Right ventricle myocardium superior (tissue), 1 donor: ENCODE results near the gene SPINK2. TPM values are rescaled to one million over a fixed set of nuclear protein-coding genes. Genes with fewer than 3 reads are reported as not detected.

Experiments used
- ATAC-seq: fragments of 200-7000 bp; cut with Tn5 transposase; one replicate; pipeline ENCODE4 v1.9.1; 2020; ENCODE audit warnings: mild to moderate bottlenecking; ENCODE audit not compliant: poor library complexity
- DNase-seq: peaks from one replicate; pipeline ENCODE4 v3.0.0-alpha.2; 2020
- intact Hi-C: fragments of 100-400 bp; cut with DNase I; formaldehyde crosslinking; loops from one replicate; pipeline ENCODE4 v1.11.2; 2022
- long read RNA-seq: library from polyadenylated mRNA; unstranded; transcript quantifications from one replicate; pipeline ENCODE4 v2.0.0, GENCODE V29; 2021
- total RNA-seq: library from RNA; stranded (reverse); fragmentation: NEBNext Ultra II Directional; extraction: Animal tissue kit (Norgen Biotek cat#: 25700); gene quantifications from one replicate; pipeline ENCODE4 v1.2.1, GENCODE V29; 2021
- donor health status: DM: no; HTN: yes; CAD: no; lungs with severe emphysema.

Gene SPINK2, protein sequence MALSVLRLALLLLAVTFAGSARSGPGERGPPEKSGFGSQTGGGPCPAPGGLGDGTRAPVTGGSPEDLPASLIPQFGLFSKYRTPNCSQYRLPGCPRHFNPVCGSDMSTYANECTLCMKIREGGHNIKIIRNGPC
- total RNA-seq: 1.6 TPM
- long read RNA-seq, partial matches to known transcripts: 0 of 1 reads
- long read RNA-seq, other reads (novel, unspliced or antisense): 0 of 1 reads

DNA sequence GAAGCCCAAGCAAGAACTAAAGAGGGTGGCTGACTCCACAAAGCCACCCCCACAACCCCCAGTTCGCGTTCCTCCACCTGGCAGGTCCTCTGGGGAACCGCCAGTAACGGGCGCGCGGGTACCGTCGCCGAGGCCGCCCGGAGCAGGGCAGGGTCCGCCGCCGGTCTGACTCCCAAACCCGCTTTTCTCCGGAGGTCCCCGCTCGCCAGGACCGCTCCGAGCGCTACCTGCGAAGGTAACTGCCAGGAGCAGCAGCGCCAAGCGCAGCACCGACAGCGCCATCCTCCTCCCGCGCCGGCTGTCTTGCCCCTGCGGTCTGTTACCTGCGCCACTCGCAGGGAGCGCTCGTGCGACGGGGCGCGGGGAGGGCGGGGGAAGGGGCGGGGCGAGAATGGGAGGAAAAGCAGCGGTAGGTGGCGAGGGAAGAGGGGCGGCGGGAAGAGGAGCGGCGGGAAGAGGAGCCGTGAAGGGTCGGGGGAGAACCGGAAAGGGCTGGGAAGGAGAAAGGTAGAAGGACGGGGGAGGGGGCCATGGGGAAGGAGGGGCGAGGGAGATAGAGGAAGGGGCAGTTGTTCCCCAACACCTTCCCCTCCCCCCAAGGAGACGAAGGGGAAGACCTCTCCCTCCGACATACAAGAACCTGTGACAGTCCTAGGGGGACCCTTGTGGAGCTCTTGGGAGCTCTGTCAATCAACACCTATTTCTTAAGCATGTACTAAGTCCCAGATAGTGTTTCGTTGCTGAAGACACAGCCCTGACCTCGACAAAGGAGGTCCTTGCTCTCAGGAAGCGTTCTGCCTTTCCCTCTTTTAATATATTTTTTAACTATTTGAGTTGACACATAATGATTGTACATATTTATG is at the start of gene SPINK2:
TSS of gene SPINK2 (minus strand) at position 321 of the 863 bp plus-strand sequence. CDS start at position 282, 39 bp downstream.
- intact Hi-C loops: no loop called here
- peak; percentile 57 for ATAC-seq
- peak; percentile 47 for DNase-seq

DNA sequence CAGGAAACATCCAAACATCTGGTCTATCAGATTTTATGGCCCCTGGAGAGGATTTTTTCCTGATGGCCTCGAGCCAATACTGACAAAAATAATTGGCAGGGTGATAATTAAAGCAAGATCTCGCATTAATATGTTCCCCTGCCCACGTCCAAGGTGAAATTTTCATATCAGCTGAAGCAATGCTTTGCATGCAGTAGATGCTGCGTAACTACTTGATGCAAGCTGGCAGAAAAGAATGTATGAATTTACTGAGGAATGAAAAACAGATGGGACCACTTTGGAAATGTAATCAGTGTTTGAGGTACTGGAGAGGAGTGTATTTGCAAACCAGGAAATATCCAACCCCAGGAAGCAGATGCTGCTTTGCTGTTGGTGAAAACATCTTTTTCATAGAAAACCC is 49.4 kb upstream of the SPINK2 start:
- ATAC-seq: no peak
- DNase-seq: no peak
- intact Hi-C loops: no loop called here

GRCh38 chr4:56863441-56864139 is 42.1 kb upstream of the SPINK2 start:
- no peak for ATAC-seq
- intact Hi-C loops: no loop called here
- DNase-seq: no peak

DNA sequence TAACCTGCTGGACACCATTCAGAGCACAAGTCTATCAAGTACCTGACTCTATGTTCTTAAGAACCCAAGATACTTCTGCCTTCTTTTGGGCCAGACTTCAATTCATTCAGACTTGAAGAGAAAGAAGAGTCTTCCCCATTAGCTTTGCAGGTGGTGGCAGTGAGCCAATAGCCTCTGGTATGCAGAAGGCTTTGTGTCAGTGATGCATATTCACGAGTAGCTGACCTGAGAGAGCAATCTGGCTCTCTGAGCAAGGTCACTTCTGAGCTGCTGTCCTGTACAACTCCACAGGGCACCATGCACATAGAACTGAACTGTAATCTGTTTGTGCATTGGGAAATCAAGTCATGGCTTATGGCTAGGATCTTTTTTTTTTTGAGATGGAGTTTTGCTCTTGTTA is 39.9 kb upstream of the SPINK2 start:
- DNase-seq (no peak), ATAC-seq (no peak)
- intact Hi-C loops: no loop called here

DNA sequence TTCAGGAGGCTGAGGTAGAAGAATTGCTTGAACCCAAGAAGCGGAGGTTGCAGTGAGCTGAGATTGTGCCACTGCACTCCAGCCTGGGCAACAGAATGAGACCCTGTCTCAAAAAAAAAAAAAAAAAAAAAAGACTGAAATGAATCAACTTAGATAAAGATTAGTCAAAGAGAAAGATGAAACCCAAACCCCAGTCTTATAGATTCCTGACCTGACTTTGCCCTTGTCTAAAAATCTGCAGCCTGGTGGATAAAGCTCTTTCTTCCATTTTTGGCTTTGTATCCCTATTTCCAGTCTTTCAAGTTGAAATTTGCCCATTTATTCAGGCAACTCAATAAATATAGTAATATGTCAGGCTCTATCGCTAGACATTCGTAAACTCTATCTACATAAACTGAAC is 39.3 kb upstream of the SPINK2 start:
- ATAC-seq (no peak), DNase-seq (no peak)
- intact Hi-C loops: no loop called here

DNA sequence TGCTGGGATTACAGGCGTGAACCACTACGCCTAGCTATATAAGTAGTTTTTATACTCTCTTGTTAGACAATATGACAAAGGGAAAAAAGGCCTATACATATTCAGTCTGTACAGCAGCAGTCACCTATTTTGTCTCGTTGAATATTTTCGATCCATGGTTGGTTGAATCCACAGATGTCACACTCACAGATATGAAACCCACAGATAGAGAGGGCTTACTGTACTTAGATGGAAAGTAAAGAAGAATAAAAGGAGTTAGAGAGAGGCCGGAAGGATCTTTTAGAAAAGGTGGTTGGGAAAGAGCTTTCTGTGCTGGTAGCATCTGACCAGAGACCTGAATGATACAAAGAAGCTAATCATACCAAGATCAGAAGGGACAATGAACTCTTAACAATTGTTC is 38.3 kb upstream of the SPINK2 start:
- no peak for DNase-seq
- no peak for ATAC-seq
- intact Hi-C loops: no loop called here

DNA sequence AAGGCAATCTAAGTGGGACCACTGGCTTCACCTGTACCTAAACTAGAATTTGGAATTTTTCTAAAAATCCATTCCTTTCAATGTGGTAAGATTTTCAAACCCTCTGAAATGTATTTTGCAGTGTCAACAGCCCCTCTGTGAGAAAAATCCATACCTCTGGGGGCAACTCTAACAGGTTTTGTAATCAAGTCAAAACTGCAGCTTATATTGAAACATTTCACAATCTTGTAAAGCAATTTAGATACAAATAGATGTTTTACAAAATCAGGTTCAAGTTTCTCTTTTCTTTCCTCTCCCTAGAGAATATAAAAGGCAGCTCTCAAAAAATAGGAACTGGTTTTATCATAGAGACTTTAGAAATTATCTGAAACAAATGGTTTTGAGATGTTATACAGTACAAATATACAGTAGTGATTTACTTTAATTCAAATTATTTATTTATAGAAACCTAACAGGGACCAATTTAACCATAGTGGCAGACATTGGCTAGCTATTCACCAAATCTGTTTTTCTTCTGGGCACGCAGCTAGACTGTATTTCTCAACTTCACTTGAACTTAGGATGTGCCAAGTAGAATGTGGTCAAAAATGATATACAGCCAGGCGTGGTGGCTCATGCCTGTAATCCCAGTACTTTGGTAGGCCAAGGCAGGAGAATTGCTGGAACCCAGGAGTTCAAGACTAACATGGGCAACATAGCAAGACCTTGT is 36.3 kb upstream of the SPINK2 start:
- intact Hi-C loops: no loop called here
- DNase-seq: no peak
- ATAC-seq: no peak

DNA sequence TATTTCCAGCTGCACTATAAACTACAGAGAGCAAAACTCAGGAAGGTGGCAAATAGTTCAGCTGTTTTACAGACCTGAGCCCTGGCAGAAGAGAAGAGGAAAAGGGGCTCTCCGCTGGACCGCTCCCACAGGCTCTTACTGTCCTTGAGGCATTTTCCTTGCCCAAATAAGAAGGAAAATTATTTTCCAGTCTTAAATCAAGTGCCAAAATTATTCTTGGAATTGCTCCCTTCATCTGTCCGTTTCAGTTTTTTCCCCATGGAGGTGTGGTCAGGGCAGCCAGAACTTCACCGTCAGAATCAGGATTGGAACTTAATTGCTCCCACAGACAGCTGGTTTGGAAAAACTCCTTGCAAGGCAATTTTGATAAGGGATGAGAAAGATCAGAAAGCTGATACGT is 35.2 kb upstream of the SPINK2 start:
- intact Hi-C loops: no loop called here
- DNase-seq (no peak), ATAC-seq (no peak)

DNA sequence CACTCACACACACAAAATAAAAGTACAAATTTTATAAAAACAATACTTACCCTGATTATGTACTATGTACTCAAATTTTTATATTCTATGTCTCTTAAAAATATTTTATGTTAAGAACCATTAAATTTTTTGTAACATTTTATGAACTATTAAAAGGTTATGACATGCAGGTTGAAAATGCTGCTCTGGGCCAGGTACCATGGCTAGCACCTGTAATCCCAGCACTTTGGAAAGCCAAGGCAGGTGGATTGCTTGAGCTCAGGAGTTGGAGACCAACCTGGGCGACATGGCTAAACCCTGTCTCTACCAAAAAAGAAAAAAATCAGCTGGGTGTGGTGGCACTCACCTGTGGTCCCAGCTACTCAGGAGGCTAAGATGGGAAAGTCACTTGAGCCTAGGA is 29.4 kb upstream of the SPINK2 start:
- intact Hi-C loops: no loop called here
- no peak for DNase-seq
- ATAC-seq: no peak

DNA sequence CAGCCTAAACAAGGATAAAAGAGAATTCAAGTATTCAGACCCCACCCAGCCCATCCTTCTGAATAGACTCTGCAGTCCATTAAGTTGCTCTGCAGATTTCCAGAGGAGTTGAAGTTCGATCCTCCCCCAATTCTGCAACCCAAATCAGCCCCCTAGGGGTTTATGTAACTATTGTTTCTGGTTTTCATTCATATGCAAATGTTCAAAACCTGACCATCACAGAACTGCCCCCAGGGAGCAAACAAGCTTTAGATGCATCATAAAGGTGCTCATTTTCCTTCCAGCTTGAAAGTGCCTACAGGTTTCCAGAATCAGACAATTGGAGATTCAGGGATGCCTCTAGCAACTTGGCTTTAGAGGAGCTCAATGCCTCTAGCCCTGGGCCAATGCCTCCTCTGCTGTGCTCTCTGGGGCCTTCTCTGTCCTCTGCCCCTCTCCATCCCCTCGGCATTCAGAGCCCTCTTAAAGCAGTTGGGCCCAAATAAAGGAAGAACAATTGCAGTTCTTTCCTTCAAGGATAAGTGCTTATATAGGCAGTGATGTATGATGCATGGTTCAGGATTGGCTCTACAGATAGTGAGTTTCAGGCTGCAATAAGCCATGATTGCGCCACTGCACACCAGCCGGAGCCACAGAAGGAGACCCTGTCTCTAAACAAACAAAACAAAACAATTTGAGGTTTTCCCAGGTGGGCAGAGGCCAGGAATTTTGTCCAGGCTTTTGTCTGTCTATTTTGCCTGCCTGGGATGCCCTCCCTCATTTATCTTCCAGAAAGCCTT is 23.5 kb upstream of the SPINK2 start:
- intact Hi-C loops: no loop called here
- DNase-seq (no peak), ATAC-seq (no peak)

- no peak for DNase-seq
- intact Hi-C loops: no loop called here
- peak; percentile 27 for ATAC-seq
Observed at GRCh38 chr4:56843421-56843899, 22.0 kb upstream of the SPINK2 start.

DNA sequence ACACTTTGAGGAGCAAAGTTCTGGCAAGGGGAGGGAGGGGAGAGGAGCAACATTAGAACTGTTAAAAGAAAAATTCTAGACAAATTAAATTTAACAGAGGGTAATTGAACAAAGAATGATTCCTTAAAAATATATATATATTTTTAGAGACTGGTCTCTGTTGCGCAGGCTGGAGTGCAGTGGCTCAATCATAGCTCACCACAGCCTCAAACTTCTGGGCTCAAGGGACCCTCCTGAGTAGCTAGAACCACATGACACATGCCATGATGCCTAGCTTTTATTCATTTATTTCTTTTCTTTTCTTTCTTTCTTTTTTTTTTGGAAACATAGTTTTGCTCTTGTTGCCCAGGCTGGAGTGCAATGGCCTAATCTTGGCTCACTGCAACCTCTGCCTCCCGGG is 19.1 kb upstream of the SPINK2 start:
- DNase-seq (no peak), ATAC-seq (no peak)
- intact Hi-C loops: no loop called here

DNA sequence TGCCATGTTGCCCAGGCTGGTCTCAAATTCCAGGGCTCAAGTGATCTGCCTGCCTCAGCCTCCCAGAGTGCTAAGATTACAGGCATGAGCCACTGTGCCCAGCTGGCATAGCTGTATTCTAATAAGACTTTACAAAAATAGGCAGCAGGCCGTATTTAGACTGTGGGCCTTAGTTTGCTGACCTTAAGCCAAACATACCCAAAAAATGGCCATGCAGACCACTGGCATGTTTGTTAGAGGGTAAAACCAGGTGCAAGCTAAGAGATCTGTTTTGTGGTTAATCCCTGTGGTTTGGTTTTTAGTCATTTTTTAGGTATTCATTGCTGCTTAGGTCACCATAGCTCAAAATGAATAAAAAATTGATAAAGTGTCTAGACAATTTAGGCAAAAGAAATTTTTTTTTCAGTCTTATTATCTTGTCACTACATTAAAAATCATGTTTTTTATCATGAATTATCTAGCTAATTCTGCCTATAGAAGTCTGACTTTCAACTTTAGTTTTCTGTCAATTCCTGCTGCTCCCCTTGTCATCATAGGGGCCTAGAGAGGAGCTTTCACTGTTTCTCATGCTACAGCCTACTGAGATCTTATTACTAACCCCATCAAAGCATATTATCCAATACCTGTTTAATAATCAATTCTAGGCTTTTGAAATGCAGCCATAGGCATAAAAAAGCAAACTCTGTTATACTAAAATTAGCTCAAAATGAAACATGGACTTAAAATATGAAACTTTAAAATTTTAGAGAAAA is 7.5 kb upstream of the SPINK2 start:
- no peak for DNase-seq
- no peak for ATAC-seq
- intact Hi-C loops: no loop called here

GRCh38 chr4:56823933-56824600 is 2.6 kb upstream of the SPINK2 start:
- ATAC-seq (peak; percentile 82), DNase-seq (no peak)
- intact Hi-C loops: no loop called here

DNA sequence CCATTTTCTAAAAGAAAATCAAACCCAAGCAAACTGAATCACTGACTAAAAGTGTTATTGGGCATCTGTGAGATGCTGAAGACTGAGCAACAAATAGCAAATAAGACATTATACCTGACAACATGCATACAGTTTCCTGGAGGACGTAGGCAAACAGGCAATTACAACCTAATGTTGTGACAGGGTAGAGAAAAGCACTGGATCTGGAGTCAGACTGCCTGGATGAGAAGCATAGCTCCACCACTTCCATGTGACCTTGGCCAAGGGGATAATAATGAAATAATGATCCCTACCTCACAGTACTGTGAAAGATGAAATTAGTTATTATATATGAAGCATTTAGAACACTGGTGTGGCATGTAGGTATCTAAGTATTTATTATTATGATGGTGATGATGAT is 2.7 kb downstream of the SPINK2 start:
- no peak for ATAC-seq
- no peak for DNase-seq
- intact Hi-C loops: no loop called here

DNA sequence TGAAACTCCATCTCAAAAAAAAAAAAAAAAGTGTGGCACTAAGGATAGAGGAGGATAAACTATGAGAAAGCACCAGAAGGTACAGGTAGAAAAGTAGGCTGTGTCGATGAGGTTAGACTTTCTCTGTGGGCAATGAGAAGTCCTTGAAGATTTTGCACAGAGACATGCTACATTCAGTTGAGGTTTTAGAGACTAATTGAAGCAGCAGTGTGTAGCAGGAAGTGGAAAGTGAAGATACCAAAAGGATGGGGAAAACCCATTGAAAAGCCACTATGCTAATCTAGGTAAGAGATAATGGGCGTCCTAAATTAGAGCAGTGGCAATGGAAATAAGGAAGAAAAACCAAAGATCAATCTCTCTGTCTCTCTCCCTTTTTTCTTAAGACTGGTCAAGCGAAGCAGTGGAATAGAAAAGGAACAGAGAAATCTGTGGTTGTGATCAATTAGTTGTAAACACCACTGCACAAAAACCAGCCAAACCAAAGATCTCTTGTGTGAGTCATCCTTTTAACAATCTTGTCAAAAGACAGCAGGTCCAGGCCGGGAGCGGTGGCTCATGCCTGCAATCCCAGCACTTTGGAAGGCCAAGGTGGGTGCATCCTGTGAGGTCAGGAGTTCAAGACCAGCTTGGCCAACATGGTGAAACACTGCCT is 3.5 kb downstream of the SPINK2 start:
- no peak for ATAC-seq

DNA sequence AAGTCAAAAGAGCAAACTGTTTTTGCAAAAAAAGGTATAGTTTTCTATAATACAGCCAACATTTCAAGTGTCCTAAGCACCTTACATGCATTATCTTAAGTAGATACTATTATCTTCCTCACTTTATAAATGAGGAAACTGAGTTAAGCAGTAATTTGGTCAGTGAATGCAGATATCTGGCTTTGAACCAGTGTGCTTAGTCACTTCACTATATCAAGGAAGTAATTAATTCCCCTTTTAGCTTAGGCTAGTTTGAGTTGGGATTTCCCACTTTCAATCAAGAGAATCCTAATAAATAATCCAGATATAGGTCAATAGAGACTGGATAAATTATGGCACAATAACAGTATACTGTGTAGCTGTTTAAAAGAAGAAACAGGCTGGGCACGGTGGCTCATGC is 14.8 kb downstream of the SPINK2 start:
- DNase-seq: no peak
- intact Hi-C loops: no loop called here
- no peak for ATAC-seq

More for the DNA sequence above, 3.5 kb downstream of the SPINK2 start:
- DNase-seq: no peak
- intact Hi-C loops: no loop called here
